DOHH2 (cell line): ENCODE measurements around the gene PRDM11.

Experiments
- H3F3A ChIP-seq: fragments of 200-600 bp; sonication (generic), shearing (Covaris generic); 2 replicates; pipeline ENCODE4 v1.6.0; 2016; ENCODE audit warnings: antibody characterized with exemption, mild to moderate bottlenecking; ENCODE audit not compliant: control insufficient read depth, insufficient read depth
- H3K27ac ChIP-seq: fragments of 200-600 bp; sonication (generic); 2 replicates; pipeline ENCODE4 v1.5.1; 2014; ENCODE audit warnings: low read depth, mild to moderate bottlenecking, low read length, moderate library complexity
- H3K27me3 ChIP-seq: fragments of 200-600 bp; sonication (generic); 2 replicates; pipeline ENCODE4 v1.6.1; 2014; ENCODE audit warnings: mild to moderate bottlenecking, low read length, mixed read lengths; ENCODE audit not compliant: control insufficient read depth
- H3K36me3 ChIP-seq: fragments of 200-600 bp; sonication (generic); 2 replicates; pipeline ENCODE4 v1.6.1; 2014; ENCODE audit warnings: mild to moderate bottlenecking, low read length, moderate library complexity, mixed read lengths; ENCODE audit not compliant: control insufficient read depth
- H3K4me1 ChIP-seq: fragments of 200-600 bp; sonication (generic); 2 replicates; pipeline ENCODE4 v1.6.1; 2014; ENCODE audit warnings: mild to moderate bottlenecking, low read length, mixed read lengths; ENCODE audit not compliant: control insufficient read depth
- H3K4me2 ChIP-seq: fragments of 200-600 bp; sonication (generic); 2 replicates; pipeline ENCODE4 v1.6.0; 2014; ENCODE audit warnings: mild to moderate bottlenecking, low read length, moderate library complexity
- H3K4me3 ChIP-seq: fragments of 200-600 bp; sonication (generic); 2 replicates; pipeline ENCODE4 v1.5.1; 2014; ENCODE audit warnings: mild to moderate bottlenecking, low read length, mixed read lengths
- H3K79me2 ChIP-seq: fragments of 200-600 bp; sonication (generic); 2 replicates; pipeline ENCODE4 v1.6.1; 2014; ENCODE audit warnings: mild to moderate bottlenecking, low read length, mixed read lengths; ENCODE audit not compliant: control insufficient read depth
- H3K9me2 ChIP-seq: fragments of 200-600 bp; sonication (generic); replicated peaks from 2 replicates; pipeline ENCODE4 v1.6.1; 2014; ENCODE audit warnings: mild to moderate bottlenecking, low read length, mixed read lengths; ENCODE audit not compliant: control insufficient read depth
- H3K9me3 ChIP-seq: fragments of 200-600 bp; sonication (generic); 2 replicates; pipeline ENCODE4 v1.6.1; 2014; ENCODE audit warnings: antibody characterized with exemption, low read length, mixed read lengths; ENCODE audit not compliant: control insufficient read depth, insufficient read depth
- H4K20me1 ChIP-seq: fragments of 200-600 bp; sonication (generic); 2 replicates; pipeline ENCODE4 v1.6.0; 2014; ENCODE audit warnings: low read depth, mild to moderate bottlenecking, antibody characterized with exemption, low read length, moderate library complexity; ENCODE audit not compliant: control insufficient read depth, insufficient read depth
- EZH2phosphoT487 ChIP-seq: fragments of 200-600 bp; sonication (generic); IDR thresholded peaks from 2 replicates; pipeline ENCODE4 v1.6.1; 2017; ENCODE audit warnings: borderline replicate concordance, mild to moderate bottlenecking, antibody characterized with exemption, low read length, moderate library complexity, mixed read lengths
- TF ChIP-seq, protein P1 (sequence below): fragments of 200-600 bp; sonication (generic); IDR thresholded peaks from one replicate; pipeline ENCODE4 v1.5.1; 2014; ENCODE audit warnings: antibody characterized with exemption, mild to moderate bottlenecking, low read depth, low read length; ENCODE audit not compliant: poor library complexity, severe bottlenecking

Gene PRDM11

DNA sequence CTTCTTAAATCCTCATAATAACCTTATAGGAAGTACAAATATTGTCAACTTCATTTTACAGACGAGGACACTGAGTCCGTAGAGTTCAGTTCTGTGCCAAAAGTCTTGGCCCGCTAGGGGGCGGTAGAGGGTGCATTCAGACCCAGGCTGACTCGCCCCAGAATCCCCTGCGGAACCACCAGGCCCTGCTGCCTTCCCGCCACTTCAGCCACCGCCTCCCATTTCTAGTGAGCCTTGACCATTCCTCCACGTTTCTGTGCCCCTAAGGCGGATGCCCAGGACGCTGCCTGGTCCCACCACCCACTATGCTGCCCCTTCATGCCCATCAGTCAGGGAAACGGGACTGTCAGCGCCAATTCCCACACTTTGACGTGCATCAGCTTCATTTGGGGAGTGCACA is 120.6 kb downstream of the PRDM11 start:
- H3K27me3 ChIP-seq: peaks cover 27% of the 10 kb centered on the region
- no peaks in the 10 kb centered on the region for H3K36me3 ChIP-seq
- no peak overlapping the region for H3K4me2 ChIP-seq
- no peaks in the 10 kb centered on the region for H3F3A ChIP-seq
- no peaks in the 10 kb centered on the region for H3K9me2 ChIP-seq
- no peaks in the 10 kb centered on the region for H3K4me1 ChIP-seq
- H3K79me2 ChIP-seq: no peaks in the 10 kb centered on the region
- no peak overlapping the region for H3K27ac ChIP-seq
- H3K9me3 ChIP-seq: no peaks in the 10 kb centered on the region
- H4K20me1 ChIP-seq: no peaks in the 10 kb centered on the region
- H3K4me3 ChIP-seq: no peak overlapping the region
- TF ChIP-seq, protein P1, sequence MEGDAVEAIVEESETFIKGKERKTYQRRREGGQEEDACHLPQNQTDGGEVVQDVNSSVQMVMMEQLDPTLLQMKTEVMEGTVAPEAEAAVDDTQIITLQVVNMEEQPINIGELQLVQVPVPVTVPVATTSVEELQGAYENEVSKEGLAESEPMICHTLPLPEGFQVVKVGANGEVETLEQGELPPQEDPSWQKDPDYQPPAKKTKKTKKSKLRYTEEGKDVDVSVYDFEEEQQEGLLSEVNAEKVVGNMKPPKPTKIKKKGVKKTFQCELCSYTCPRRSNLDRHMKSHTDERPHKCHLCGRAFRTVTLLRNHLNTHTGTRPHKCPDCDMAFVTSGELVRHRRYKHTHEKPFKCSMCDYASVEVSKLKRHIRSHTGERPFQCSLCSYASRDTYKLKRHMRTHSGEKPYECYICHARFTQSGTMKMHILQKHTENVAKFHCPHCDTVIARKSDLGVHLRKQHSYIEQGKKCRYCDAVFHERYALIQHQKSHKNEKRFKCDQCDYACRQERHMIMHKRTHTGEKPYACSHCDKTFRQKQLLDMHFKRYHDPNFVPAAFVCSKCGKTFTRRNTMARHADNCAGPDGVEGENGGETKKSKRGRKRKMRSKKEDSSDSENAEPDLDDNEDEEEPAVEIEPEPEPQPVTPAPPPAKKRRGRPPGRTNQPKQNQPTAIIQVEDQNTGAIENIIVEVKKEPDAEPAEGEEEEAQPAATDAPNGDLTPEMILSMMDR: peak; percentile 80
- TF ChIP-seq EZH2phosphoT487: no peak

DNA sequence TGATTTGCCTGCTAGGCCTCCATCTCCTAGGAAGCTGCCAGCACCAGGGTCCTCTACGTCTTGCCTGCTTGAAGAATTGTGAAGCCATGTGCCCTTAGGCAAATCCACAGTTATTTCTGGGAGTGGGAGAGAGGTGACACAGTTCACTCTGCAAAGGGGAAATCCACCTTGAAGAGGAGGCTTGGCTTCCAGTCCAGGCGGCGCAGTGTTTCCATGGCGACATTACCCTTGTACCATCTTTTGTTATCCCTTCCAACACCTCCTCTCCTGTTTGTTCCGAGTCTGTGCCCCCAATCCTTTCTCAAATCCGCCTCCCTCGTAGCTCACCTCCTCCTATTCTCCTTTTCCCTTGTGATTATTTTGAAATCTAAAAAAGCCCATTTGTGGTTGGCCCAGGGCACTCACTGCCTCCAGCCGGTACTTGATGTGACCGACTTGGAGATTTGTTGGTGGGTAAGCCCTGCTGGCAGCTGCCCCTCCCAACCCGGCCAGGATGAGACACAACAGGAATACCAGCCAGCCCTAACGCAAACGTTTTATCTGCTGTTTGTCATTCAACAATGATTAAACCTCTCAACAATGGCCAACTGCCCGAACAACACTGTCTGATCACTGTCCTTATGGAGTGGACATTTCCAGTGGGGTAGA is 121.3 kb downstream of the PRDM11 start:
- H3K4me2 ChIP-seq: no peak overlapping the region
- peaks cover 32% of the 10 kb centered on the region for H3K27me3 ChIP-seq
- H3K4me1 ChIP-seq: no peaks in the 10 kb centered on the region
- TF ChIP-seq, protein P1: no peak
- TF ChIP-seq EZH2phosphoT487: no peak
- no peak overlapping the region for H3K27ac ChIP-seq
- H3K4me3 ChIP-seq: no peak overlapping the region
- H3K9me2 ChIP-seq: no peaks in the 10 kb centered on the region
- no peaks in the 10 kb centered on the region for H3K79me2 ChIP-seq
- no peaks in the 10 kb centered on the region for H4K20me1 ChIP-seq
- no peaks in the 10 kb centered on the region for H3K36me3 ChIP-seq
- H3F3A ChIP-seq: no peaks in the 10 kb centered on the region
- H3K9me3 ChIP-seq: no peaks in the 10 kb centered on the region

DNA sequence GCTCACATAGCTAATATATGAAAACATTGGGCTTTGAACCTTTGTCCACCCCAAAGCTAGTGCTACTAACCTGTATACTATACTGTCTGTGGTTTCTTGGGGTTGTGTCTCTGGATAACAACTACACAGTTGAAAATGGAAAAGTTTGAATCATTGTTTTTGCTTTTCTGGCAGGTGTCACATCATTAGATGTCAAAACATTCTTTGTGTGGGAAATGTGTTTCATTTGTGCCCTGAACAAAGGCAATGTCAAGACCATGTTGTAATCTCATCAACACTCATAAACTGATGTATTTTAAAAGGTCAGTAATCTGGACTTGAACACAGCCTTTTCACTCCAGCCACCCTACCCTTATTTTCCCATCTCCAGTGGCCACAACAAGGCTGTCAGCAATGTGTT is 123.2 kb downstream of the PRDM11 start:
- no peak overlapping the region for H3K27ac ChIP-seq
- no peak overlapping the region for H3K4me3 ChIP-seq
- H3K79me2 ChIP-seq: no peaks in the 10 kb centered on the region
- no peaks in the 10 kb centered on the region for H3K36me3 ChIP-seq
- H3F3A ChIP-seq: no peaks in the 10 kb centered on the region
- H3K4me1 ChIP-seq: no peaks in the 10 kb centered on the region
- no peaks in the 10 kb centered on the region for H3K9me2 ChIP-seq
- H3K9me3 ChIP-seq: no peaks in the 10 kb centered on the region
- TF ChIP-seq, protein P1: no peak
- TF ChIP-seq EZH2phosphoT487: no peak
- peaks cover 34% of the 10 kb centered on the region for H3K27me3 ChIP-seq
- no peak overlapping the region for H3K4me2 ChIP-seq
- H4K20me1 ChIP-seq: no peaks in the 10 kb centered on the region
